Endothelial cell of umbilical vein (primary cell): ENCODE data around the gene KIAA0232. TPM values are rescaled to one million over a fixed set of nuclear protein-coding genes. Genes with fewer than 3 reads are reported as not detected.

Source experiments
- BruUV-seq: library from RNA; stranded (reverse); fragments of 400-500 nt; replicated peaks from 2 replicates; lab custom pipeline; 2021; lab: Mats Ljungman, UMichigan
- CTCF ChIA-PET: fragments of 300-600, 350-600 bp; sonication (Branson Sonifier 250); formaldehyde crosslinking; loops from one replicate; lab custom pipeline; 2021; ENCODE audit warnings: antibody characterized with exemption, inconsistent platforms; lab: Charles Lee
- POLR2A ChIA-PET: fragments of 300-600, 350-600 bp; sonication (Branson Sonifier 250); formaldehyde crosslinking; loops from one replicate; lab custom pipeline; 2021; ENCODE audit warnings: antibody characterized with exemption, inconsistent platforms; lab: Charles Lee
- DNase-seq: peaks from one replicate; pipeline ENCODE4 v3.0.0-alpha.2; 2011; ENCODE audit warnings: low read depth, low spot score
- FAIRE-seq: peaks from 2 replicates; lab custom pipeline; 2011; peaks lifted over from hg19 to GRCh38; lab: Jason Lieb, UNC
- H2AFZ ChIP-seq: 2 replicates; pipeline ENCODE4 v1.6.0; 2012; ENCODE audit warnings: low read depth, low read length, control low read depth, inconsistent platforms
- H3K27ac ChIP-seq: 2 replicates; pipeline ENCODE4 v1.5.1; 2011; ENCODE audit warnings: low read depth, mild to moderate bottlenecking, control low read depth, low read length, moderate library complexity; ENCODE audit not compliant: insufficient read depth
- H3K27me3 ChIP-seq, 2 experiments: 2 replicates each; pipeline versions ENCODE4 v1.6.0 to v1.6.1; 2011; ENCODE audit warnings: low read length in 2 of 2, mixed read lengths in 1 of 2; ENCODE audit not compliant: control insufficient read depth in 2 of 2, insufficient read depth in 2 of 2
- H3K36me3 ChIP-seq, 2 experiments: 2 replicates in 1 of 2; 3 replicates in 1 of 2; pipeline ENCODE4 v1.5.1; 2011; ENCODE audit warnings: low read length in 2 of 2, mild to moderate bottlenecking in 1 of 2, moderate library complexity in 1 of 2; ENCODE audit not compliant: control insufficient read depth in 2 of 2, insufficient read depth in 2 of 2; ENCODE audit errors: extremely low read depth in 1 of 2
- H3K4me1 ChIP-seq: 3 replicates; pipeline ENCODE4 v1.5.1; 2011; ENCODE audit warnings: mild to moderate bottlenecking, low read length; ENCODE audit not compliant: control insufficient read depth, insufficient read depth; ENCODE audit errors: extremely low read depth
- H3K4me2 ChIP-seq: 2 replicates; pipeline ENCODE4 v1.6.1; 2011; ENCODE audit warnings: low read length, control low read depth, mixed read lengths; ENCODE audit not compliant: insufficient read depth
- H3K4me3 ChIP-seq, 3 experiments: fragments of 200-600 bp in 1 of 3; sonication (generic), shearing (Covaris generic) in 1 of 3; replicated peaks in 1 of 3; 2 replicates each; pipeline ENCODE4 v1.5.1; 2011 to 2016; ENCODE audit warnings: control low read depth in 3 of 3, low read length in 3 of 3, mild to moderate bottlenecking in 2 of 3, inconsistent platforms in 1 of 3, low read depth in 1 of 3, moderate library complexity in 1 of 3; ENCODE audit not compliant: insufficient read depth in 1 of 3
- H3K79me2 ChIP-seq: 2 replicates; pipeline ENCODE4 v1.6.0; 2012; ENCODE audit warnings: low read length, inconsistent platforms; ENCODE audit not compliant: control insufficient read depth, insufficient read depth
- H3K9ac ChIP-seq: replicated peaks from 2 replicates; pipeline ENCODE3; 2011; ENCODE audit warnings: low read length, control low read depth; ENCODE audit not compliant: insufficient read depth; ENCODE audit errors: extremely low read depth
- H3K9me1 ChIP-seq: replicated peaks from 3 replicates; pipeline ENCODE4 v1.6.0; 2011; ENCODE audit warnings: mild to moderate bottlenecking, low read length; ENCODE audit not compliant: control insufficient read depth, insufficient read depth; ENCODE audit errors: extremely low read depth
- H3K9me3 ChIP-seq: replicated peaks from 2 replicates; pipeline ENCODE4 v1.5.1; 2012; ENCODE audit warnings: low read length, inconsistent platforms; ENCODE audit not compliant: control insufficient read depth, insufficient read depth
- H4K20me1 ChIP-seq: replicated peaks from 2 replicates; pipeline ENCODE3; 2011; ENCODE audit warnings: mild to moderate bottlenecking, low read length; ENCODE audit not compliant: control insufficient read depth, insufficient read depth; ENCODE audit errors: extremely low read depth
- CTCF ChIP-seq, 2 donors: IDR thresholded peaks; 1 replicate in 1 of 2; 2 replicates in 1 of 2; pipeline ENCODE4 v1.5.1; 2011; ENCODE audit warnings: low read length in 2 of 2, mild to moderate bottlenecking in 2 of 2, moderate library complexity in 2 of 2, control low read depth in 1 of 2, inconsistent platforms in 1 of 2, low read depth in 1 of 2; ENCODE audit not compliant: insufficient read depth in 1 of 2; ENCODE audit errors: extremely low read depth in 1 of 2
- EZH2 ChIP-seq: IDR thresholded peaks from 2 replicates; pipeline ENCODE4 v1.6.1; 2012; ENCODE audit warnings: borderline replicate concordance, low read depth, mild to moderate bottlenecking, moderate library complexity, low read length, inconsistent platforms; ENCODE audit not compliant: severe bottlenecking
- FOS ChIP-seq: IDR thresholded peaks from 2 replicates; pipeline ENCODE4 v1.6.1; 2011; ENCODE audit warnings: mild to moderate bottlenecking, low read length, moderate library complexity, borderline replicate concordance; ENCODE audit not compliant: insufficient read depth
- GATA2 ChIP-seq: IDR thresholded peaks from 2 replicates; pipeline ENCODE4 v1.7.0; 2011; ENCODE audit warnings: low read depth, mild to moderate bottlenecking, moderate library complexity, mixed read lengths, low read length; ENCODE audit not compliant: insufficient read length, insufficient read depth
- JUN ChIP-seq: IDR thresholded peaks from 2 replicates; pipeline ENCODE4 v1.6.1; 2011; ENCODE audit warnings: borderline replicate concordance, low read depth; ENCODE audit not compliant: insufficient read length, insufficient read depth
- MAX ChIP-seq: IDR thresholded peaks from 2 replicates; pipeline ENCODE4 v1.6.1; 2011; ENCODE audit not compliant: insufficient read depth, insufficient read length
- MYC ChIP-seq: IDR thresholded peaks from one replicate; pipeline ENCODE4 v1.6.1; 2011; ENCODE audit warnings: mild to moderate bottlenecking, low read depth, low read length
- POLR2A ChIP-seq: IDR thresholded peaks from 2 replicates; pipeline ENCODE4 v1.6.1; 2012; ENCODE audit warnings: low read depth, mild to moderate bottlenecking, control low read depth, low read length
- POLR2AphosphoS5 ChIP-seq: IDR thresholded peaks from 2 replicates; pipeline ENCODE4 v1.6.1; 2012; ENCODE audit warnings: low read depth, mild to moderate bottlenecking, control low read depth, low read length, moderate library complexity; ENCODE audit not compliant: insufficient read depth
- dilution Hi-C: fragments of 300-500 bp; cut with MboI; formaldehyde crosslinking; loops from one replicate; pipeline ENCODE4 v1.15.0; 2019; ENCODE audit warnings: low sequenced_read_pairs; ENCODE audit not compliant: extremely low pct_ligation_motif_present
- intact Hi-C: fragments of 100-400 bp; cut with micrococcal nuclease; formaldehyde crosslinking; loops from one replicate; pipeline ENCODE4 v1.10.0; 2022
- polyA plus RNA-seq, 4 experiments: library from polyadenylated mRNA; depleted of rRNA in 3 of 4; stranded (reverse) in 3 of 4; unstranded in 1 of 4; fragments of >200 nt; gene quantifications; 2 replicates each; pipeline versions ENCODE4 v1.2.1 to v1.2.3, GENCODE V29; 2011 to 2012; ENCODE audit warnings: missing spikeins in 1 of 4
- total RNA-seq: library from RNA; stranded (reverse); gene quantifications from 2 replicates; pipeline ENCODE4 v1.2.3, GENCODE V29; 2021

Gene KIAA0232
- total and polyA plus RNA-seq, 2 donors (not counting 3 experiments of a cell fraction or from before 2014, with no cell fraction given) = 5.3 to 18.4 TPM

- no peak overlapping the region for H2AFZ ChIP-seq
- peaks cover under 1% of the 10 kb centered on the region for H3K4me1 ChIP-seq
- ChIA-PET CTCF (no interaction called here), POLR2A (no interaction called here)
- no peaks in the 10 kb centered on the region for H3K36me3 ChIP-seq
- H3K4me3 ChIP-seq = no peak overlapping the region
- H4K20me1 ChIP-seq = peaks cover 6% of the 10 kb centered on the region
- H3K9ac ChIP-seq = no peak overlapping the region
- intact Hi-C loops (no loop called here), dilution Hi-C loops (no loop called here)
- TF ChIP-seq MYC (no peak), POLR2AphosphoS5 (no peak), CTCF (IDR thresholded peaks at IDR 0.05; ENCODE audit: extremely low read depth in 1 of 2, insufficient read depth in 1 of 2, low read depth in 1 of 2, low read length in 2 of 2) (no peak), JUN (no peak), GATA2 (no peak), POLR2A (no peak), MAX (no peak), EZH2 (no peak), FOS (no peak)
- H3K79me2 ChIP-seq = peaks cover 81% of the 10 kb centered on the region
- no peak overlapping the region for H3K27ac ChIP-seq
- DNase-seq (no peak), FAIRE-seq (no peak)
- H3K4me2 ChIP-seq = no peak overlapping the region
- no peaks in the 10 kb centered on the region for H3K27me3 ChIP-seq
- H3K9me1 ChIP-seq = no peaks in the 10 kb centered on the region
- H3K9me3 ChIP-seq = no peaks in the 10 kb centered on the region
- no TSS peak for BruUV-seq
Observed at GRCh38 chr4:6794189-6794588, 11.7 kb downstream of the KIAA0232 start.
